NCI-H1694 treated with DMSO at 0.1 percent for 48 hours (cell line): ENCODE data around the gene EIF3F.

Experiments
- DNase-seq: peaks from one replicate; lab custom pipeline; 2025; lab: John Stamatoyannopoulos, UW

Gene EIF3F

GRCh38 chr11:8039530-8040260 is 52.6 kb downstream of the EIF3F start:
- no peak for DNase-seq

- no peak for DNase-seq
Measured at GRCh38 chr11:8040261-8040920, 53.3 kb downstream of the EIF3F start.

GRCh38 chr11:8040921-8041285 is 53.8 kb downstream of the EIF3F start:
- DNase-seq: no peak

DNA sequence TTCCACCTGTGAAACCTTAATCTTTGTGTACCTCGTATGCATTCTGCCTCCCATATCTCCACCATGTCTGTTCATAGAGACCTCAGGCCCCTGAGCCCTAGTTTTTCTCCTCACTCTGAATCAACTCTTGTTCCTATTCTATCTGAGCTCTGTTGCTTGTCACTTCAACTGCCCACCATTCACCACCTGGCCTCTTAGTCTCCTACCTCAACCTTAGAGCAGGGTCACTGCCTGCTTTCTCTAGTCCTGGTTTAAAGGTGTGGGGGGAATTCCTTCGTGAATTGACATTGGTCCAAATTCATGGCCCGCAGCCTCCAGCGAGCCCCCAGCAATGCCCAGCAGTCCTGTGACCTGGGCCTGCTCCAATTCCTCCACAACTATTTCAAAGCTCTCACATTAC is 54.4 kb downstream of the EIF3F start:
- DNase-seq: no peak

GRCh38 chr11:8043756-8044155 is 56.6 kb downstream of the EIF3F start:
- no peak for DNase-seq

DNA sequence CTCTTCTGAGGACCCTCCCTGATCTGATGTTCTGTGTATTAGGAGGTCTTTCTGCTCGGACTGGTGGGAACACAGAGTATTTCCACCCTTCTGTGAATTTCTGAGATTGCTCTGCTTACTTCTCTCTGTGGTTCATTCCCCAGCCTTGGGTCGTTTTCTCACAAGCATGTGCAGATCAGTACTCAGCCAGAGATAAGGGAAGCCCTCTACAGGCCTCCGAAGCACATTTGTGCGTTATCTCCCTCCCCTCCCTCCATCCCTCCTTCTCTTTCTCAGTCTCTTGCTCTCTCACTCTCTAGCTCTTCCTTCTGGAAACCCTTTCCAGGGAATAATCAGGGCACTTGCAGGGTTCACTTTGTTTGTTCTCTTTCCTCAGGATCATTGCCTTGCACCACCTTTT is 58.7 kb downstream of the EIF3F start:
- no peak for DNase-seq

- no peak for DNase-seq
Measured at GRCh38 chr11:8047382-8047781, 60.2 kb downstream of the EIF3F start.

GRCh38 chr11:8049084-8049483 is 61.9 kb downstream of the EIF3F start:
- DNase-seq: no peak
